ENCODE data around the gene DERL3. TPM values are rescaled to one million over a fixed set of nuclear protein-coding genes. Genes with fewer than 3 reads are reported as not detected.

DERL3 gene
- total and polyA plus RNA-seq, 2 of the 13 experiments (the other 11 are each of a cell fraction or from before 2014, with no cell fraction given): not detected

GRCh38 chr22:23789638-23790037 is 49.2 kb downstream of the DERL3 start (continued):
- TF ChIP-seq CTCF (CRISPR knock-in tag; IDR thresholded peaks at IDR 0.05): peak; percentile 72
- TF ChIP-seq ZNF792 (CRISPR knock-in tag; IDR thresholded peaks at IDR 0.05): no peak
- no peak for TF ChIP-seq ZBTB7A (CRISPR knock-in tag; IDR thresholded peaks at IDR 0.05)
- no peak for TF ChIP-seq FLYWCH1 (CRISPR knock-in tag; IDR thresholded peaks at IDR 0.05)
- TF ChIP-seq MLXIP (CRISPR knock-in tag; IDR thresholded peaks at IDR 0.05; ENCODE audit: borderline replicate concordance): no peak
- TF ChIP-seq NAIF1 (CRISPR knock-in tag; IDR thresholded peaks at IDR 0.05; ENCODE audit: borderline replicate concordance): no peak
- peak; percentile 39; the same call in 1 of the 3 replicates for TF ChIP-seq MXI1 (IDR thresholded peaks at IDR 0.05; ENCODE audit: borderline replicate concordance, low read depth, low read length)
- TF ChIP-seq POLR2A (IDR thresholded peaks at IDR 0.05; ENCODE audit: insufficient read depth in 1 of 2, low read depth in 2 of 2, low read length in 2 of 2): no peak
- TF ChIP-seq ZNF317 (CRISPR knock-in tag; IDR thresholded peaks at IDR 0.05): no peak
- TF ChIP-seq CENPT (CRISPR knock-in tag; IDR thresholded peaks at IDR 0.05; ENCODE audit: low read depth): no peak
- TF ChIP-seq MED1 (CRISPR knock-in tag; IDR thresholded peaks at IDR 0.05): 0 out of 2 replicates have a peak, but pooled peaks have one; percentile 16
- 0 out of 2 replicates have a peak, but pooled peaks have one; percentile 45 for TF ChIP-seq ZBTB14 (CRISPR knock-in tag; IDR thresholded peaks at IDR 0.05)
- TF ChIP-seq HNF4A (CRISPR knock-in tag; IDR thresholded peaks at IDR 0.05): peak; percentile 55; the same call in 1 of the 2 replicates
- TF ChIP-seq GABPA (IDR thresholded peaks at IDR 0.05; ENCODE audit: low read depth, low read length): no peak
- no peak for TF ChIP-seq GABPA (CRISPR knock-in tag; IDR thresholded peaks at IDR 0.05; ENCODE audit: low read depth)
- no peak for TF ChIP-seq SMAD3 (CRISPR knock-in tag; IDR thresholded peaks at IDR 0.05)
- peak; percentile 44; the same call in 1 of the 2 replicates for TF ChIP-seq GATAD2A (CRISPR knock-in tag; IDR thresholded peaks at IDR 0.05)
- no peak for TF ChIP-seq MYC (CRISPR knock-in tag; IDR thresholded peaks at IDR 0.05; ENCODE audit: borderline replicate concordance)
- no peak for TF ChIP-seq FUBP1 (CRISPR knock-in tag; IDR thresholded peaks at IDR 0.05; ENCODE audit: borderline replicate concordance)
- no peak for TF ChIP-seq ZNF253 (CRISPR knock-in tag; IDR thresholded peaks at IDR 0.05; ENCODE audit: borderline replicate concordance)
- peak; percentile 89 for TF ChIP-seq TFAP4 (IDR thresholded peaks at IDR 0.05; ENCODE audit: borderline replicate concordance, low read depth)
- TF ChIP-seq ZNF563 (CRISPR knock-in tag; IDR thresholded peaks at IDR 0.05): no peak
- no peak for TF ChIP-seq JUN (CRISPR knock-in tag; IDR thresholded peaks at IDR 0.05)
